CD4-positive, alpha-beta T cell treated with Interleukin-2 at 100 ng/mL for 4 hours (primary cell): ENCODE data around the gene SLC35E2B.
"Not testable (repeated sequence)": the region's sequence is repeated elsewhere in the genome, so short reads cannot be mapped to it uniquely, and the experiment has no call there.

ENCODE experiments used
- DNase-seq: peaks from one replicate; pipeline ENCODE4 v3.0.0-alpha.2; 2020; ENCODE audit warnings: low spot score

The SLC35E2B gene

GRCh38 chr1:1703796-1704195 lies 11.2 kb upstream of the SLC35E2B start:
- no peak for DNase-seq

GRCh38 chr1:1702506-1702905 lies 9.9 kb upstream of the SLC35E2B start:
- not testable (repeated sequence) for DNase-seq

- DNase-seq = not testable (repeated sequence)
Observed at GRCh38 chr1:1700557-1700956, 8.0 kb upstream of the SLC35E2B start.

GRCh38 chr1:1700067-1700466 lies 7.5 kb upstream of the SLC35E2B start:
- not testable (repeated sequence) for DNase-seq

GRCh38 chr1:1699061-1699460 lies 6.5 kb upstream of the SLC35E2B start:
- DNase-seq = not testable (repeated sequence)

GRCh38 chr1:1697358-1698183 lies 5.0 kb upstream of the SLC35E2B start:
- not testable (repeated sequence) for DNase-seq

GRCh38 chr1:1696431-1697357 lies 4.1 kb upstream of the SLC35E2B start:
- not testable (repeated sequence) for DNase-seq

GRCh38 chr1:1692324-1692713 lies 276 bp downstream of the SLC35E2B start:
- not testable (repeated sequence) for DNase-seq

GRCh38 chr1:1691443-1691842 lies 1.2 kb downstream of the SLC35E2B start:
- DNase-seq = not testable (repeated sequence)

- not testable (repeated sequence) for DNase-seq
Observed at GRCh38 chr1:1689526-1689925, 3.1 kb downstream of the SLC35E2B start.

GRCh38 chr1:1687846-1688245 lies 4.7 kb downstream of the SLC35E2B start:
- no peak for DNase-seq

GRCh38 chr1:1684031-1684681 lies 8.4 kb downstream of the SLC35E2B start:
- DNase-seq = no peak

- DNase-seq = no peak
Observed at GRCh38 chr1:1683104-1683905, 9.3 kb downstream of the SLC35E2B start.

- no peak for DNase-seq
Observed at GRCh38 chr1:1680912-1681273, 11.7 kb downstream of the SLC35E2B start.

- DNase-seq = no peak
Observed at GRCh38 chr1:1680031-1680911, 12.3 kb downstream of the SLC35E2B start.

- DNase-seq = peak; percentile 51
Observed at GRCh38 chr1:1678581-1679380, 13.8 kb downstream of the SLC35E2B start.

GRCh38 chr1:1677718-1678580 lies 14.6 kb downstream of the SLC35E2B start:
- DNase-seq = peak; percentile 38

GRCh38 chr1:1676087-1676486 lies 16.5 kb downstream of the SLC35E2B start:
- not testable (repeated sequence) for DNase-seq

- DNase-seq = not testable (repeated sequence)
Observed at GRCh38 chr1:1675218-1675617, 17.4 kb downstream of the SLC35E2B start.
